OCI-LY3 (cell line): Measurements from ENCODE around the gene BLOC1S1.

Source experiments
- H2AFZ ChIP-seq: fragments of 200-600, 300-600 bp; shearing (Covaris generic); 2 replicates; pipeline ENCODE4 v1.6.0; 2014; ENCODE audit warnings: antibody characterized with exemption, low read depth, low read length
- H3K27ac ChIP-seq: fragments of 200-600, 300-600 bp; sonication (generic); 2 replicates; pipeline ENCODE4 v1.5.1; 2014; ENCODE audit warnings: mild to moderate bottlenecking, low read length, moderate library complexity, mixed read lengths
- H3K27me3 ChIP-seq: fragments of 200-600, 300-600 bp; sonication (generic); 2 replicates; pipeline ENCODE4 v1.6.1; 2014; ENCODE audit warnings: low read depth, low read length, mixed read lengths
- H3K36me3 ChIP-seq: fragments of 200-600, 300-600 bp; sonication (generic); replicated peaks from 2 replicates; pipeline ENCODE3; 2014; ENCODE audit warnings: low read depth, low read length, mixed read lengths
- H3K4me1 ChIP-seq: fragments of 300-600, 200-600 bp; sonication (generic); 2 replicates; pipeline ENCODE4 v1.6.1; 2014; ENCODE audit warnings: low read length, mixed read lengths
- H3K4me2 ChIP-seq: fragments of 200-600, 300-600 bp; sonication (generic); 2 replicates; pipeline ENCODE4 v1.6.1; 2014; ENCODE audit warnings: low read length, mixed read lengths
- H3K4me3 ChIP-seq: fragments of 300-600, 200-600 bp; sonication (generic); 2 replicates; pipeline ENCODE4 v1.5.1; 2014; ENCODE audit warnings: antibody characterized with exemption, mild to moderate bottlenecking, low read length, moderate library complexity
- H3K79me2 ChIP-seq: fragments of 300-600, 200-600 bp; shearing (Covaris generic); 2 replicates; pipeline ENCODE4 v1.6.1; 2014; ENCODE audit warnings: mild to moderate bottlenecking, low read length, mixed read lengths
- H3K9ac ChIP-seq: fragments of 300-600, 200-600 bp; shearing (Covaris generic); 2 replicates; pipeline ENCODE4 v1.6.0; 2014; ENCODE audit warnings: mild to moderate bottlenecking, low read length, moderate library complexity
- H3K9me3 ChIP-seq: fragments of 200-600, 300-600 bp; shearing (Covaris generic); 2 replicates; pipeline ENCODE4 v1.6.1; 2014; ENCODE audit warnings: low read length, mixed read lengths; ENCODE audit not compliant: insufficient read depth
- H4K20me1 ChIP-seq: fragments of 200-600, 300-600 bp; sonication (generic); 2 replicates; pipeline ENCODE4 v1.6.1; 2016; ENCODE audit warnings: low read length, mixed read lengths; ENCODE audit not compliant: insufficient read depth
- EZH2phosphoT487 ChIP-seq: fragments of 200-600 bp; shearing (Covaris generic); IDR thresholded peaks from 2 replicates; pipeline ENCODE4 v1.6.1; 2018; ENCODE audit warnings: antibody characterized with exemption, mixed run types, low read depth
- TF ChIP-seq, protein P1 (sequence below): fragments of 200-600, 300-600 bp; sonication (generic); IDR thresholded peaks from 2 replicates; pipeline ENCODE4 v1.5.1; 2014; ENCODE audit warnings: antibody characterized with exemption, low read length, low read depth

Gene BLOC1S1

DNA sequence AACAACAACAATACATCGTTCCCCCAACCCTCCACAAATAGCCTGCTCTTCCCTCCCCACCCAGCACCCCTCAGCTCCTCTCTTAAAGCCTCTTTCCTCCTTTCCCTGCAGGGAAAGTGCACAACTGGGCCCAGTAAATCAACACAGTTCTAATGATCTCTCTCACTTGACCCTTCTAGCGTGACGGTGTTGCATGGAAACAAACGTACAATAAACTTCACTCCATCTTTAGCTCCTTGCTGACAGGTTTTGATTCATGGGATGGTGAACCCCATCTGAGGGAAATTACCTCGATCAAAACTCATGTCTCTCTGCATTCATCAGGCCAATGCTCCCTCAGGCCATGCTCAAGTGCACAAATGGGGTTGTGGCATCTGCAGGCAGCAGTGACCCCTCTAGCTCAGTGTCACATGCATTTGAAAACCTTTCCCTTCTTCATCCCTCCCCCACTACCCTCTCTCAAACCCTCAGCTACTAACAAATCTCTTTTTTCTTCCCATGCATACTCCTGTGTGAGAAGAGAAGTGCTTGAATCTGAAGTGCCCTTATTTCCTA lies 50.0 kb downstream of the BLOC1S1 start:
- 0 out of 2 replicates have a peak, but pooled peaks cover 7% of the 10 kb centered on the region for H3K79me2 ChIP-seq
- no peaks in the 10 kb centered on the region for H4K20me1 ChIP-seq
- no peaks in the 10 kb centered on the region for H3K4me1 ChIP-seq
- H3K9ac ChIP-seq, result no peak overlapping the region
- no peak overlapping the region for H2AFZ ChIP-seq
- H3K4me2 ChIP-seq, result no peak overlapping the region
- no peak overlapping the region for H3K4me3 ChIP-seq
- H3K9me3 ChIP-seq, result no peaks in the 10 kb centered on the region
- peaks cover 33% of the 10 kb centered on the region for H3K36me3 ChIP-seq
- TF ChIP-seq EZH2phosphoT487, result no peak
- TF ChIP-seq, protein P1, sequence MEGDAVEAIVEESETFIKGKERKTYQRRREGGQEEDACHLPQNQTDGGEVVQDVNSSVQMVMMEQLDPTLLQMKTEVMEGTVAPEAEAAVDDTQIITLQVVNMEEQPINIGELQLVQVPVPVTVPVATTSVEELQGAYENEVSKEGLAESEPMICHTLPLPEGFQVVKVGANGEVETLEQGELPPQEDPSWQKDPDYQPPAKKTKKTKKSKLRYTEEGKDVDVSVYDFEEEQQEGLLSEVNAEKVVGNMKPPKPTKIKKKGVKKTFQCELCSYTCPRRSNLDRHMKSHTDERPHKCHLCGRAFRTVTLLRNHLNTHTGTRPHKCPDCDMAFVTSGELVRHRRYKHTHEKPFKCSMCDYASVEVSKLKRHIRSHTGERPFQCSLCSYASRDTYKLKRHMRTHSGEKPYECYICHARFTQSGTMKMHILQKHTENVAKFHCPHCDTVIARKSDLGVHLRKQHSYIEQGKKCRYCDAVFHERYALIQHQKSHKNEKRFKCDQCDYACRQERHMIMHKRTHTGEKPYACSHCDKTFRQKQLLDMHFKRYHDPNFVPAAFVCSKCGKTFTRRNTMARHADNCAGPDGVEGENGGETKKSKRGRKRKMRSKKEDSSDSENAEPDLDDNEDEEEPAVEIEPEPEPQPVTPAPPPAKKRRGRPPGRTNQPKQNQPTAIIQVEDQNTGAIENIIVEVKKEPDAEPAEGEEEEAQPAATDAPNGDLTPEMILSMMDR, result no peak
- no peaks in the 10 kb centered on the region for H3K27me3 ChIP-seq
- no peak overlapping the region for H3K27ac ChIP-seq

DNA sequence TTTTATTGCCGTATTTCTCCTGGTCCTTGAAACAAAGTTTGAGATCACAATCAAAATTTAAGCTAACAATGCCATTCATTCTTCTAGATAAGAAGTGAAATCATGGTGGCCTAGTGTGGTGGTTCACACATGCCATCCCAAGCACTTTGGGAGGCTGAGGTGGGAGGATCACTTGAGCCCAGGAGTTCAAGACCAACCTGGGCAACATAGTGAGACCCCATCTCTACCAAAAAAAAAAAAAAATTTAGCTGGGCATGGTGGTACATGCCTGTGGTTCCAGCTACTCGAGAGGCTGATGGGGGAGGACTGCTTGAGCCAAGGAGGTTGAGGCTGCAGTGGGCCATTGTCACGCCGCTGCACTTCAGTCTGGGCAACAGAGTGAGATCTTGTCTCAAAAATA lies 51.3 kb downstream of the BLOC1S1 start:
- peaks cover 10% of the 10 kb centered on the region; the same call in 1 of the 2 replicates for H3K79me2 ChIP-seq
- H3K9me3 ChIP-seq, result no peaks in the 10 kb centered on the region
- peaks cover 37% of the 10 kb centered on the region for H3K36me3 ChIP-seq
- no peak overlapping the region for H2AFZ ChIP-seq
- H3K27ac ChIP-seq, result no peak overlapping the region
- H3K4me2 ChIP-seq, result no peak overlapping the region
- no peaks in the 10 kb centered on the region for H3K27me3 ChIP-seq
- TF ChIP-seq, protein P1, result no peak
- TF ChIP-seq EZH2phosphoT487, result no peak
- H3K4me1 ChIP-seq, result no peaks in the 10 kb centered on the region
- H4K20me1 ChIP-seq, result no peaks in the 10 kb centered on the region
- no peak overlapping the region for H3K9ac ChIP-seq
- no peak overlapping the region for H3K4me3 ChIP-seq
